ENCODE results near the gene SNTG2. TPM values are rescaled to one million over a fixed set of nuclear protein-coding genes. Genes with fewer than 3 reads are reported as not detected.

Gene SNTG2
- total and polyA plus RNA-seq, 10 of the 15 experiments (the other 5 are each of a cell fraction or from before 2014, with no cell fraction given): not detected

GRCh38 chr2:1378456-1379150, 428.0 kb downstream of the SNTG2 start (continued):
- no peak for TF ChIP-seq KDM1A (IDR thresholded peaks at IDR 0.05; ENCODE audit: borderline replicate concordance)
- TF ChIP-seq RBBP5 (conservative IDR thresholded peaks at IDR 0.05): no peak
- no peak for TF ChIP-seq NBN (IDR thresholded peaks at IDR 0.05)

- Histone ChIP-seq H3K36me3 (ENCODE audit: control insufficient read depth in 2 of 2, insufficient read depth in 2 of 2, low read length in 1 of 2) (no peaks in the 10 kb centered on the region), H2AFZ (ENCODE audit: control insufficient read depth, low read depth, low read length) (no peak overlapping the region), H3K79me2 (ENCODE audit: control insufficient read depth, insufficient read depth, low read length) (no peaks in the 10 kb centered on the region), H3K27me3 (replicated peaks in 1 of 2; ENCODE audit: control insufficient read depth in 2 of 2, insufficient read depth in 2 of 2, low read length in 1 of 2) (no peaks in the 10 kb centered on the region), H4K20me1 (ENCODE audit: control insufficient read depth, insufficient read depth) (no peaks in the 10 kb centered on the region), H3K27ac (ENCODE audit: control insufficient read depth, insufficient read depth) (no peak overlapping the region), H3K9me3 (replicated peaks; ENCODE audit: control insufficient read depth, insufficient read depth, low read length) (no peaks in the 10 kb centered on the region; the same call in 2 of the 3 replicates), H3K4me3 (no peak overlapping the region), H3K9ac (ENCODE audit: control insufficient read depth, insufficient read depth, low read length) (no peak overlapping the region), H3K4me2 (ENCODE audit: control insufficient read depth, insufficient read depth) (no peak overlapping the region), H3K4me1 (ENCODE audit: control insufficient read depth, insufficient read depth, low read length) (no peaks in the 10 kb centered on the region)
- DNase-seq (ENCODE audit: low read depth, low spot score) (no peak), ATAC-seq (no peak), FAIRE-seq (no peak)
- whole genome bisulfite sequencing (ENCODE audit: insufficient coverage, insufficient replicate concordance, low lambda C conversion rate, missing lambda C conversion rate): 62% methylated on average over 3 of the region's 3 CpGs
- CTCF ChIA-PET: no interaction called here
- no peak for TF ChIP-seq ZZZ3 (IDR thresholded peaks at IDR 0.05; ENCODE audit: control insufficient read depth, insufficient read length, low read depth)
- no peak for TF ChIP-seq SKIL (IDR thresholded peaks at IDR 0.05; ENCODE audit: low read depth, poor library complexity, severe bottlenecking)
- TF ChIP-seq CHD2 (IDR thresholded peaks at IDR 0.05; ENCODE audit: borderline replicate concordance, low read depth, low read length): no peak
- TF ChIP-seq POLR2AphosphoS5 (IDR thresholded peaks at IDR 0.05; ENCODE audit: low read length): no peak
- TF ChIP-seq NBN (IDR thresholded peaks at IDR 0.05): no peak
- no peak for TF ChIP-seq PBX3 (IDR thresholded peaks at IDR 0.05; ENCODE audit: insufficient replicate concordance, low read depth, low read length)
- no peak for TF ChIP-seq CREM (IDR thresholded peaks at IDR 0.05; ENCODE audit: low read depth)
- TF ChIP-seq ZNF24 (IDR thresholded peaks at IDR 0.05): no peak
- no peak for TF ChIP-seq EGR1 (IDR thresholded peaks at IDR 0.05; ENCODE audit: borderline replicate concordance in 1 of 2, low read depth in 2 of 2, low read length in 2 of 2)
- TF ChIP-seq TARDBP (IDR thresholded peaks at IDR 0.05; ENCODE audit: borderline replicate concordance): no peak
- no peak for TF ChIP-seq PAX8 (IDR thresholded peaks at IDR 0.05)
- TF ChIP-seq STAT1 (conservative IDR thresholded peaks at IDR 0.05): no peak
- no peak for TF ChIP-seq E2F4 (IDR thresholded peaks at IDR 0.05; ENCODE audit: low read depth, low read length)
- TF ChIP-seq BCL11A (IDR thresholded peaks at IDR 0.05; ENCODE audit: low read depth, low read length): no peak
- no peak for TF ChIP-seq ELK1 (IDR thresholded peaks at IDR 0.05; ENCODE audit: low read depth, low read length)
- no TSS peak for BruUV-seq (replicated peaks)
- SMC1A ChIA-PET (ENCODE audit: uncharacterized antibody, unreplicated experiment): no interaction called here
- RAD21 ChIA-PET (ENCODE audit: unreplicated experiment): no interaction called here
- in situ Hi-C loops (cut with MboI) (no loop called here), intact Hi-C loops (cut with micrococcal nuclease; ENCODE audit: unreplicated experiment) (no loop called here)
- POLR2A ChIA-PET: no interaction called here
These were observed 431.0 kb downstream of the SNTG2 start for GRCh38 chr2:1381644-1382043.
